K562 (cell line): ENCODE measurements around the gene HPS1. TPM values are rescaled to one million over a fixed set of nuclear protein-coding genes. Genes with fewer than 3 reads are reported as not detected.

Experiments
- ATAC-seq: fragments of 200-7000 bp; cut with Tn5 transposase; 3 replicates; pipeline ENCODE4 v1.9.1; 2020; ENCODE audit warnings: moderate library complexity
- BruUV-seq: library from RNA; stranded (reverse); fragments of 400-500 nt; replicated peaks from 2 replicates; lab custom pipeline; 2021; lab: Mats Ljungman, UMichigan
- CTCF ChIA-PET: fragments of 300-600 bp; formaldehyde crosslinking; extraction: SDS; loops from one replicate; lab custom pipeline; 2021; ENCODE audit warnings: low intra/inter-chr PET ratio; lab: Yijun Ruan, JAX
- POLR2A ChIA-PET: fragments of 300-600, 350-650 bp; sonication (Branson Sonifier 250); formaldehyde crosslinking; extraction: SDS; loops from one replicate; lab custom pipeline; 2021; ENCODE audit warnings: antibody characterized with exemption, inconsistent platforms; lab: Yijun Ruan, JAX
- DNase-seq, 4 experiments: peaks; one replicate each; pipeline versions ENCODE4 v3.0.0 to v3.0.0-alpha.2; 2011 to 2018; ENCODE audit warnings: low spot score in 3 of 4, mixed read lengths in 3 of 4; ENCODE audit errors: extremely low read depth in 1 of 4
- FAIRE-seq: peaks from 2 replicates; lab custom pipeline; 2011; peaks lifted over from hg19 to GRCh38; lab: Jason Lieb, UNC
- H2AFZ ChIP-seq: 2 replicates; pipeline ENCODE4 v1.6.0; 2011; ENCODE audit warnings: low read depth, low read length, control low read depth, inconsistent platforms
- H3K27ac ChIP-seq: fragments of 200-600 bp; 3 replicates; pipeline ENCODE4 v1.8.0; 2011; ENCODE audit warnings: low read depth, mild to moderate bottlenecking, control low read depth, inconsistent platforms, low read length, moderate library complexity, mixed read lengths; ENCODE audit errors: extremely low read depth
- H3K27me3 ChIP-seq, 2 experiments: fragments of 300-600 bp in 1 of 2; 2 replicates in 1 of 2; 3 replicates in 1 of 2; pipeline versions ENCODE4 v1.6.0 to v1.8.0; 2011; ENCODE audit warnings: inconsistent platforms in 2 of 2, low read length in 2 of 2, mild to moderate bottlenecking in 1 of 2, mixed read lengths in 1 of 2, moderate library complexity in 1 of 2; ENCODE audit not compliant: control insufficient read depth in 2 of 2, insufficient read depth in 2 of 2
- H3K36me3 ChIP-seq: fragments of 300-600 bp; 3 replicates; pipeline ENCODE4 v1.8.0; 2011; ENCODE audit warnings: mild to moderate bottlenecking, low read length, inconsistent platforms; ENCODE audit not compliant: control insufficient read depth, insufficient read depth
- H3K4me1 ChIP-seq, 2 experiments: fragments of 200-600 bp in 1 of 2; replicated peaks in 1 of 2; 2 replicates in 1 of 2; 3 replicates in 1 of 2; pipeline versions ENCODE4 v1.5.1 to v1.8.0; 2011; ENCODE audit warnings: inconsistent platforms in 2 of 2, low read length in 2 of 2, mild to moderate bottlenecking in 1 of 2, mixed read lengths in 1 of 2, moderate library complexity in 1 of 2; ENCODE audit not compliant: control insufficient read depth in 2 of 2, insufficient read depth in 2 of 2
- H3K4me2 ChIP-seq: 2 replicates; pipeline ENCODE4 v1.6.1; 2011; ENCODE audit warnings: low read length, control low read depth, inconsistent platforms, mixed read lengths; ENCODE audit not compliant: insufficient read depth
- H3K4me3 ChIP-seq: fragments of 200-600 bp; sonication (generic), shearing (Covaris generic); 2 replicates; pipeline ENCODE4 v1.5.1; 2016; ENCODE audit warnings: control low read depth, inconsistent platforms
- H3K79me2 ChIP-seq: fragments of 200-600 bp; 3 replicates; pipeline ENCODE4 v1.8.0; 2011; ENCODE audit warnings: low read length, inconsistent platforms; ENCODE audit not compliant: control insufficient read depth, insufficient read depth
- H3K9ac ChIP-seq, 2 experiments: 2 replicates each; pipeline versions ENCODE4 v1.6.0 to v1.6.1; 2011; ENCODE audit warnings: low read depth in 2 of 2, low read length in 2 of 2, control low read depth in 1 of 2, inconsistent platforms in 1 of 2, mild to moderate bottlenecking in 1 of 2, mixed read lengths in 1 of 2; ENCODE audit not compliant: insufficient read depth in 1 of 2
- H3K9me1 ChIP-seq: one replicate; pipeline ENCODE4 v1.6.0; 2011; ENCODE audit warnings: inconsistent platforms, mild to moderate bottlenecking, low read length, moderate library complexity; ENCODE audit not compliant: control insufficient read depth, insufficient read depth
- H3K9me3 ChIP-seq: replicated peaks from 2 replicates; pipeline ENCODE4 v1.5.1; 2011; ENCODE audit warnings: low read depth, low read length, inconsistent platforms; ENCODE audit not compliant: control insufficient read depth, insufficient read depth
- H4K20me1 ChIP-seq: replicated peaks from 2 replicates; pipeline ENCODE4 v1.6.1; 2011; ENCODE audit warnings: low read length, inconsistent platforms, mixed read lengths; ENCODE audit not compliant: control insufficient read depth, insufficient read depth
- CREM ChIP-seq: IDR thresholded peaks from 2 replicates; pipeline ENCODE4 v1.6.1; 2014; ENCODE audit warnings: antibody characterized with exemption, low read depth
- HDAC6 ChIP-seq: IDR thresholded peaks from 2 replicates; pipeline ENCODE4 v1.6.1; 2012; ENCODE audit warnings: low read depth, mild to moderate bottlenecking, control low read depth, inconsistent platforms, low read length, moderate library complexity
- HNRNPLL ChIP-seq: fragments of 200-400 bp; formaldehyde crosslinking; IDR thresholded peaks from 2 replicates; pipeline ENCODE4 v1.6.1; 2017; ENCODE audit warnings: low read length, low read depth, mild to moderate bottlenecking; ENCODE audit not compliant: poor library complexity, severe bottlenecking
- SRSF1 ChIP-seq: fragments of 200-400 bp; formaldehyde crosslinking; IDR thresholded peaks from 2 replicates; pipeline ENCODE4 v1.6.1; 2017; ENCODE audit warnings: mild to moderate bottlenecking, low read depth, low read length, moderate library complexity
- ZNF347 ChIP-seq: fragments of 450-650 bp; formaldehyde crosslinking; IDR thresholded peaks from 2 replicates; pipeline ENCODE4 v1.4.0; 2020; ENCODE audit warnings: low read depth, mild to moderate bottlenecking, moderate library complexity
- WGBS: fragments of 100-300 bp; shearing (Covaris generic); methylation state at CpG from one replicate; pipeline ENCODE4 v1.1.6; 2016; ENCODE audit warnings: low coverage, mixed read lengths; ENCODE audit not compliant: insufficient coverage; ENCODE audit errors: missing lambda C conversion rate; 5-methylcytosine and 5-hydroxymethylcytosine counted together
- in situ Hi-C: fragments of 300-500 bp; cut with MboI; formaldehyde crosslinking; loops from 4 replicates; pipeline ENCODE4 v1.15.0; 2018; ENCODE audit warnings: inconsistent platforms, mixed read lengths
- intact Hi-C: fragments of 100-400 bp; cut with micrococcal nuclease; formaldehyde crosslinking; loops from 2 replicates; pipeline ENCODE4 v1.14.2; 2022
- polyA plus RNA-seq, 8 experiments: library from polyadenylated mRNA; depleted of rRNA in 4 of 8; stranded (reverse) in 5 of 8; unstranded in 3 of 8; fragments of >200 nt; fragmentation: Nextera tagmentation in 2 of 8; fragmentation: Illumina TruSeq in 1 of 8; extraction: Ambion mirVana in 2 of 8; extraction: Trizol in 1 of 8; gene quantifications; 2 replicates each; pipeline versions ENCODE4 v1.2.1 to v1.2.3, GENCODE V29; 2011 to 2014; ENCODE audit warnings: inconsistent platforms in 1 of 8, missing spikeins in 1 of 8
- total RNA-seq, 7 experiments: library from RNA; depleted of rRNA in 6 of 7; stranded (reverse); fragments of >200 nt in 6 of 7; fragmentation: Illumina TruSeq in 2 of 7; extraction: Trizol in 2 of 7; gene quantifications; 2 replicates each; pipeline versions ENCODE4 v1.2.1 to v1.2.3, GENCODE V29; 2011 to 2021; ENCODE audit warnings: low replicate concordance in 1 of 7
- TF ChIP-seq, protein P1 (sequence below): fragments of 200-800 bp; sonication (Bioruptor generic); IDR thresholded peaks from 2 replicates; pipeline ENCODE4 v1.6.1; 2016; ENCODE audit warnings: missing genetic modification characterization, missing compliant biosample characterization
- TF ChIP-seq, protein P2 (sequence below): fragments of 250-450 bp; sonication (Bioruptor Pico); IDR thresholded peaks from 2 replicates; pipeline ENCODE4 v1.4.0; 2020

The HPS1 gene
- total and polyA plus RNA-seq, 9 of the 15 experiments (the other 6 are each of a cell fraction or from before 2014, with no cell fraction given), result 18.1 to 43.6 (median 26.3) TPM

DNA sequence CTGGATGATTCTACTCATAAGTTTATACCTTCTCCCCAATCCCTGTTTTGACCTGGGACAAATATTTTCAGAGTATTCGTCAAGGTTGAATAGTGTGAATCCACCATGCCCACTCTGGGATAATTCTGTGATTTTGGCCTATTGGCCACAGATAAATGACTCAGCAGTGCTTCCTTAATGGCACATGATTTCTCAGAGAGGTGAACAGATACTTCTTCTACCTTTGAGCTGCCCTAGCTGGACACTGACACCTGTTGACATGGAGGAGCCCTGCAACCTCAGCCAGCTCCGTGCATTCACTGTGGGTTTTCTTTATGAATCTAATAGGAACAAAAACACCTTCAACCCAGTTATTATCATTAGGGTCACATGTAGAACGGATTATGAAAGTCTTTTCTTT, 40.9 kb upstream of the HPS1 start (continued):
- no peak for TF ChIP-seq SRSF1

DNA sequence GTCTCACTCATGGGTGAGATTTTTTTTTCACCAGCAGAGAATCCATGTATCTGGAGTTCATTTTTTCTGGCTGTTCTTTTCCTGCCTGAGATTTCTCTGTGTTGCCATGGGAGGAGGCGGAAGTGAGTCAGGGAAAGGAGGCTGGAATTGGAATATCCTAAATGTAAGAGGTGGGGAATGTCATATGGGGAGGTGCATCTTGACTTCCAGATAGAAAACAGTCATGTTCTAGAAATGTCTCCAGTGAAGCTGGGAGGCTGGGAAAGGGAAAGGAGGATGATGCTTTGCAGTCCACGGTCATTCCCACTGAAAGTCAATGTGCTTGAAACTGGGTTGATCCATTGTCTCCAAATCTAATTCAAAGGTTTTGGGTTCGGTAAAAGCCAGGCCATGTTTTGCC, 39.7 kb upstream of the HPS1 start:
- Histone ChIP-seq H3K27me3 (no peaks in the 10 kb centered on the region), H3K4me2 (no peak overlapping the region), H3K9me1 (no peaks in the 10 kb centered on the region), H4K20me1 (no peaks in the 10 kb centered on the region), H3K4me1 (no peaks in the 10 kb centered on the region), H3K79me2 (no peaks in the 10 kb centered on the region), H3K36me3 (no peaks in the 10 kb centered on the region), H3K9ac (no peak overlapping the region), H2AFZ (no peak overlapping the region), H3K27ac (no peak overlapping the region), H3K4me3 (no peak overlapping the region), H3K9me3 (no peaks in the 10 kb centered on the region; the same call in 1 of the 2 replicates)
- FAIRE-seq (no peak), DNase-seq (no peak), ATAC-seq (no peak)
- ChIA-PET POLR2A (no interaction called here), CTCF (no interaction called here)
- intact Hi-C loops, result no loop called here
- in situ Hi-C loops, result no loop called here
- BruUV-seq, result no TSS peak
- 0% methylated on average over 3 of the region's 3 CpGs for WGBS
- no peak for TF ChIP-seq CREM
- no peak for TF ChIP-seq ZNF347 (CRISPR knock-in tag)
- no peak for TF ChIP-seq HNRNPLL
- TF ChIP-seq, protein P1, sequence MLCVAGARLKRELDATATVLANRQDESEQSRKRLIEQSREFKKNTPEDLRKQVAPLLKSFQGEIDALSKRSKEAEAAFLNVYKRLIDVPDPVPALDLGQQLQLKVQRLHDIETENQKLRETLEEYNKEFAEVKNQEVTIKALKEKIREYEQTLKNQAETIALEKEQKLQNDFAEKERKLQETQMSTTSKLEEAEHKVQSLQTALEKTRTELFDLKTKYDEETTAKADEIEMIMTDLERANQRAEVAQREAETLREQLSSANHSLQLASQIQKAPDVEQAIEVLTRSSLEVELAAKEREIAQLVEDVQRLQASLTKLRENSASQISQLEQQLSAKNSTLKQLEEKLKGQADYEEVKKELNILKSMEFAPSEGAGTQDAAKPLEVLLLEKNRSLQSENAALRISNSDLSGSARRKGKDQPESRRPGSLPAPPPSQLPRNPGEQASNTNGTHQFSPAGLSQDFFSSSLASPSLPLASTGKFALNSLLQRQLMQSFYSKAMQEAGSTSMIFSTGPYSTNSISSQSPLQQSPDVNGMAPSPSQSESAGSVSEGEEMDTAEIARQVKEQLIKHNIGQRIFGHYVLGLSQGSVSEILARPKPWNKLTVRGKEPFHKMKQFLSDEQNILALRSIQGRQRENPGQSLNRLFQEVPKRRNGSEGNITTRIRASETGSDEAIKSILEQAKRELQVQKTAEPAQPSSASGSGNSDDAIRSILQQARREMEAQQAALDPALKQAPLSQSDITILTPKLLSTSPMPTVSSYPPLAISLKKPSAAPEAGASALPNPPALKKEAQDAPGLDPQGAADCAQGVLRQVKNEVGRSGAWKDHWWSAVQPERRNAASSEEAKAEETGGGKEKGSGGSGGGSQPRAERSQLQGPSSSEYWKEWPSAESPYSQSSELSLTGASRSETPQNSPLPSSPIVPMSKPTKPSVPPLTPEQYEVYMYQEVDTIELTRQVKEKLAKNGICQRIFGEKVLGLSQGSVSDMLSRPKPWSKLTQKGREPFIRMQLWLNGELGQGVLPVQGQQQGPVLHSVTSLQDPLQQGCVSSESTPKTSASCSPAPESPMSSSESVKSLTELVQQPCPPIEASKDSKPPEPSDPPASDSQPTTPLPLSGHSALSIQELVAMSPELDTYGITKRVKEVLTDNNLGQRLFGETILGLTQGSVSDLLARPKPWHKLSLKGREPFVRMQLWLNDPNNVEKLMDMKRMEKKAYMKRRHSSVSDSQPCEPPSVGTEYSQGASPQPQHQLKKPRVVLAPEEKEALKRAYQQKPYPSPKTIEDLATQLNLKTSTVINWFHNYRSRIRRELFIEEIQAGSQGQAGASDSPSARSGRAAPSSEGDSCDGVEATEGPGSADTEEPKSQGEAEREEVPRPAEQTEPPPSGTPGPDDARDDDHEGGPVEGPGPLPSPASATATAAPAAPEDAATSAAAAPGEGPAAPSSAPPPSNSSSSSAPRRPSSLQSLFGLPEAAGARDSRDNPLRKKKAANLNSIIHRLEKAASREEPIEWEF (CRISPR knock-in tag), result no peak
- no peak for TF ChIP-seq HDAC6
- TF ChIP-seq, protein P2, sequence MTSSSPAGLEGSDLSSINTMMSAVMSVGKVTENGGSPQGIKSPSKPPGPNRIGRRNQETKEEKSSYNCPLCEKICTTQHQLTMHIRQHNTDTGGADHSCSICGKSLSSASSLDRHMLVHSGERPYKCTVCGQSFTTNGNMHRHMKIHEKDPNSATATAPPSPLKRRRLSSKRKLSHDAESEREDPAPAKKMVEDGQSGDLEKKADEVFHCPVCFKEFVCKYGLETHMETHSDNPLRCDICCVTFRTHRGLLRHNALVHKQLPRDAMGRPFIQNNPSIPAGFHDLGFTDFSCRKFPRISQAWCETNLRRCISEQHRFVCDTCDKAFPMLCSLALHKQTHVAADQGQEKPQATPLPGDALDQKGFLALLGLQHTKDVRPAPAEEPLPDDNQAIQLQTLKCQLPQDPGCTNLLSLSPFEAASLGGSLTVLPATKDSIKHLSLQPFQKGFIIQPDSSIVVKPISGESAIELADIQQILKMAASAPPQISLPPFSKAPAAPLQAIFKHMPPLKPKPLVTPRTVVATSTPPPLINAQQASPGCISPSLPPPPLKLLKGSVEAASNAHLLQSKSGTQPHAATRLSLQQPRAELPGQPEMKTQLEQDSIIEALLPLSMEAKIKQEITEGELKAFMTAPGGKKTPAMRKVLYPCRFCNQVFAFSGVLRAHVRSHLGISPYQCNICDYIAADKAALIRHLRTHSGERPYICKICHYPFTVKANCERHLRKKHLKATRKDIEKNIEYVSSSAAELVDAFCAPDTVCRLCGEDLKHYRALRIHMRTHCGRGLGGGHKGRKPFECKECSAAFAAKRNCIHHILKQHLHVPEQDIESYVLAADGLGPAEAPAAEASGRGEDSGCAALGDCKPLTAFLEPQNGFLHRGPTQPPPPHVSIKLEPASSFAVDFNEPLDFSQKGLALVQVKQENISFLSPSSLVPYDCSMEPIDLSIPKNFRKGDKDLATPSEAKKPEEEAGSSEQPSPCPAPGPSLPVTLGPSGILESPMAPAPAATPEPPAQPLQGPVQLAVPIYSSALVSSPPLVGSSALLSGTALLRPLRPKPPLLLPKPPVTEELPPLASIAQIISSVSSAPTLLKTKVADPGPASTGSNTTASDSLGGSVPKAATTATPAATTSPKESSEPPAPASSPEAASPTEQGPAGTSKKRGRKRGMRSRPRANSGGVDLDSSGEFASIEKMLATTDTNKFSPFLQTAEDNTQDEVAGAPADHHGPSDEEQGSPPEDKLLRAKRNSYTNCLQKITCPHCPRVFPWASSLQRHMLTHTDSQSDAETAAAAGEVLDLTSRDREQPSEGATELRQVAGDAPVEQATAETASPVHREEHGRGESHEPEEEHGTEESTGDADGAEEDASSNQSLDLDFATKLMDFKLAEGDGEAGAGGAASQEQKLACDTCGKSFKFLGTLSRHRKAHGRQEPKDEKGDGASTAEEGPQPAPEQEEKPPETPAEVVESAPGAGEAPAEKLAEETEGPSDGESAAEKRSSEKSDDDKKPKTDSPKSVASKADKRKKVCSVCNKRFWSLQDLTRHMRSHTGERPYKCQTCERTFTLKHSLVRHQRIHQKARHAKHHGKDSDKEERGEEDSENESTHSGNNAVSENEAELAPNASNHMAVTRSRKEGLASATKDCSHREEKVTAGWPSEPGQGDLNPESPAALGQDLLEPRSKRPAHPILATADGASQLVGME (CRISPR knock-in tag), result no peak
